HFFc6 (cell line): ENCODE data around the gene WNT5B. TPM values are rescaled to one million over a fixed set of nuclear protein-coding genes. Genes with fewer than 3 reads are reported as not detected.

Experiments used
- DNase-seq: peaks from one replicate; pipeline ENCODE4 v3.0.0-alpha.2; 2018
- H3K27ac Mint-ChIP-seq: 2 replicates; pipeline ENCODE4 v1.8.0; 2020; ENCODE audit warnings: mild to moderate bottlenecking, mixed read lengths
- H3K27me3 Mint-ChIP-seq: 2 replicates; pipeline ENCODE4 v1.8.0; 2021; ENCODE audit warnings: mild to moderate bottlenecking, moderate library complexity, mixed read lengths; ENCODE audit not compliant: insufficient read depth
- H3K36me3 Mint-ChIP-seq: 2 replicates; pipeline ENCODE4 v1.8.0; 2021; ENCODE audit warnings: low read depth, mixed read lengths
- H3K4me1 Mint-ChIP-seq: 2 replicates; pipeline ENCODE4 v1.8.0; 2020; ENCODE audit warnings: low read depth, mixed read lengths
- H3K4me3 Mint-ChIP-seq: 2 replicates; pipeline ENCODE4 v1.8.0; 2020; ENCODE audit warnings: mild to moderate bottlenecking, moderate library complexity, mixed read lengths
- H3K9me3 Mint-ChIP-seq: 2 replicates; pipeline ENCODE4 v1.8.0; 2020; ENCODE audit warnings: mild to moderate bottlenecking, mixed read lengths
- microRNA-seq: library from miRNA; unstranded; fragments of <30 nt; microRNA quantifications from one replicate; pipeline ENCODE4, GENCODE V29; 2019
- total RNA-seq, 6 experiments: library from RNA; stranded (reverse); fragmentation: NEBNext Ultra II Directional; extraction: Animal tissue kit (Norgen Biotek cat#: 25700); gene quantifications; 2 replicates in 1 of 6; 3 replicates in 5 of 6; pipeline ENCODE4 v1.2.3, GENCODE V29; 2021
- TF ChIP-seq, protein P1 (sequence below): fragments of 200-600 bp; sonication (generic); IDR thresholded peaks from 2 replicates; pipeline ENCODE4 v1.5.0; 2021; ENCODE audit warnings: antibody characterized with exemption, mild to moderate bottlenecking

The WNT5B gene
- total RNA-seq, 6 experiments from 2014 or later: 191 to 289 (median 200) TPM

DNA sequence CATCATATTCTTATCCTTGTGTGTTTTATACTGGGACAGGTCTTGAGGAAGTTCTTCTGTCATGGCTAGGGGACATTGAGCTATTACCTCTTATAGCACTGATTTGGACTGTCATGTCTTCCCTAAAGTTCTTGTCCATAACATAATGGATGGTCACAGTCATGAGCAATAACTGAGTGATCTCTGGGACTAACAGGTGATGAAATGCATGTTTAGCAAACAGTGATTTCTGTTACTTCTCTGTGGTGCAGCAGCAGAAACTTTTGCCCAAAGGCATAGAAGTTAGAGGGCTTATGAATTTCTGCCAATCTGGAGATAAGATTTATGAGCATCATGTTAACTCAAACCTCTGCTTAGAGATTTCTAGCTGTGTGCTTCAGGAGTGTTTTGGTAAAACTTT is 67.8 kb downstream of the WNT5B start:
- Mint-ChIP-seq H3K27me3 (no peaks in the 10 kb centered on the region), H3K9me3 (no peaks in the 10 kb centered on the region), H3K4me3 (no peak overlapping the region), H3K36me3 (no peaks in the 10 kb centered on the region), H3K27ac (peak overlapping the region; percentile 33; the same call in 1 of the 2 replicates), H3K4me1 (peaks cover 51% of the 10 kb centered on the region)
- TF ChIP-seq, protein P1, sequence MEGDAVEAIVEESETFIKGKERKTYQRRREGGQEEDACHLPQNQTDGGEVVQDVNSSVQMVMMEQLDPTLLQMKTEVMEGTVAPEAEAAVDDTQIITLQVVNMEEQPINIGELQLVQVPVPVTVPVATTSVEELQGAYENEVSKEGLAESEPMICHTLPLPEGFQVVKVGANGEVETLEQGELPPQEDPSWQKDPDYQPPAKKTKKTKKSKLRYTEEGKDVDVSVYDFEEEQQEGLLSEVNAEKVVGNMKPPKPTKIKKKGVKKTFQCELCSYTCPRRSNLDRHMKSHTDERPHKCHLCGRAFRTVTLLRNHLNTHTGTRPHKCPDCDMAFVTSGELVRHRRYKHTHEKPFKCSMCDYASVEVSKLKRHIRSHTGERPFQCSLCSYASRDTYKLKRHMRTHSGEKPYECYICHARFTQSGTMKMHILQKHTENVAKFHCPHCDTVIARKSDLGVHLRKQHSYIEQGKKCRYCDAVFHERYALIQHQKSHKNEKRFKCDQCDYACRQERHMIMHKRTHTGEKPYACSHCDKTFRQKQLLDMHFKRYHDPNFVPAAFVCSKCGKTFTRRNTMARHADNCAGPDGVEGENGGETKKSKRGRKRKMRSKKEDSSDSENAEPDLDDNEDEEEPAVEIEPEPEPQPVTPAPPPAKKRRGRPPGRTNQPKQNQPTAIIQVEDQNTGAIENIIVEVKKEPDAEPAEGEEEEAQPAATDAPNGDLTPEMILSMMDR: no peak
- no peak for DNase-seq

Small RNA genes within 50 kb of the gene (microRNA-seq; reads per million reads assigned to microRNA genes)
- not detected for gene MIR3649

Other genes starting within 250 kb of the WNT5B start
- 1 to 10 TPM; 5.2 to 6.5 (median 5.4) TPM for gene FBXL14, start 34.6 kb upstream of the WNT5B start, total RNA-seq
- 10 to 100 TPM; 38.9 to 50.1 (median 44.9) TPM for gene ADIPOR2, start 61.8 kb downstream of the WNT5B start, total RNA-seq
- not detected for gene LRTM2, start 191.3 kb downstream of the WNT5B start, total RNA-seq